Suppressor macrophage (primary cell): ENCODE results near the gene ACTA2.

Experiments
- DNase-seq, 4 experiments: peaks; one replicate each; pipeline ENCODE4 v3.0.0-alpha.2; 2020 to 2022
- total RNA-seq, 17 experiments: gene quantifications; one replicate each; lab custom pipeline; 2026; ENCODE audit warnings: mixed read lengths in 6 of 17, inconsistent platforms in 3 of 17; lab: John Stamatoyannopoulos, UW

The ACTA2 gene
- 0.61 to 6.4 (median 3.1) reads per million in 17 experiments for total RNA-seq

- DNase-seq, result no peak
Measured at GRCh38 chr10:88952647-88953111, at the start of gene ACTA2. Gene ACTA2, minus strand, starts transcription at chr10:88952773. Its CDS starts 3,843 bp downstream, at chr10:88948930.

GRCh38 chr10:89001729-89002072 is 49.1 kb upstream of the ACTA2 start:
- DNase-seq, result no peak

GRCh38 chr10:89001024-89001728 is 48.6 kb upstream of the ACTA2 start:
- no peak for DNase-seq

- DNase-seq, result no peak
Measured at GRCh38 chr10:88999625-89000024, 47.1 kb upstream of the ACTA2 start.

GRCh38 chr10:88996927-88997326 is 44.4 kb upstream of the ACTA2 start:
- DNase-seq, result peak; percentile 26 to 70 (median 44)

GRCh38 chr10:88995156-88995876 is 42.7 kb upstream of the ACTA2 start:
- DNase-seq, result no peak

- DNase-seq, result peak in 1 of 4 experiments; percentile 14
Measured at GRCh38 chr10:88994019-88994418, 41.4 kb upstream of the ACTA2 start.

- DNase-seq, result peak in 2 of 4 experiments; percentile 26 to 38
Measured at GRCh38 chr10:88992921-88993524, 40.5 kb upstream of the ACTA2 start.

- peak; percentile 51 to 78 (median 66) for DNase-seq
Measured at GRCh38 chr10:88991899-88992320, 39.3 kb upstream of the ACTA2 start.

GRCh38 chr10:88991161-88991898 is 38.8 kb upstream of the ACTA2 start:
- peak; percentile 71 to 87 (median 80) for DNase-seq

GRCh38 chr10:88990384-88991160 is 38.0 kb upstream of the ACTA2 start, which contains the start of gene FAS:
Gene FAS, plus strand, starts transcription at chr10:88990798. Its CDS starts 79 bp downstream, at chr10:88990877.
- DNase-seq, result peak; percentile 56 to 80 (median 74)

GRCh38 chr10:88989824-88990383 is 37.3 kb upstream of the ACTA2 start:
- peak; percentile 32 to 54 (median 46) for DNase-seq

- DNase-seq, result no peak
Measured at GRCh38 chr10:88989423-88989822, 36.9 kb upstream of the ACTA2 start.

GRCh38 chr10:88987840-88988239 is 35.3 kb upstream of the ACTA2 start:
- no peak for DNase-seq

GRCh38 chr10:88987243-88987725 is 34.7 kb upstream of the ACTA2 start:
- no peak for DNase-seq

GRCh38 chr10:88986549-88987242 is 34.1 kb upstream of the ACTA2 start:
- peak; percentile 71 to 81 (median 75) for DNase-seq

GRCh38 chr10:88984525-88984924 is 32.0 kb upstream of the ACTA2 start:
- DNase-seq, result no peak

- no peak for DNase-seq
Measured at GRCh38 chr10:88983939-88984338, 31.4 kb upstream of the ACTA2 start.

- DNase-seq, result no peak
Measured at GRCh38 chr10:88983206-88983605, 30.6 kb upstream of the ACTA2 start.

GRCh38 chr10:88982366-88982765 is 29.8 kb upstream of the ACTA2 start:
- DNase-seq, result no peak

- no peak for DNase-seq
Measured at GRCh38 chr10:88981435-88981834, 28.9 kb upstream of the ACTA2 start.
